HepG2 (cell line): ENCODE data around the gene TMEM86B. TPM values are rescaled to one million over a fixed set of nuclear protein-coding genes. Genes with fewer than 3 reads are reported as not detected.
A peak's percentile ranks its signal among the peaks of the same experiment; 100 is the strongest.

Experiments used
- IRX3 ChIP-seq: sonication (generic); formaldehyde crosslinking; IDR thresholded peaks from 2 replicates; pipeline ENCODE4 v1.8.1; 2023; ENCODE audit warnings: mild to moderate bottlenecking, low read depth, missing genetic modification reagents, borderline replicate concordance
- KDM1A ChIP-seq: IDR thresholded peaks from 2 replicates; pipeline ENCODE4 v1.6.1; 2016; ENCODE audit warnings: missing compliant biosample characterization
- KDM4B ChIP-seq: sonication (generic); formaldehyde crosslinking; IDR thresholded peaks from 2 replicates; pipeline ENCODE4 v1.4.0; 2020; ENCODE audit warnings: missing genetic modification reagents
- NFYC ChIP-seq: IDR thresholded peaks from 2 replicates; pipeline ENCODE4 v1.6.1; 2016; ENCODE audit warnings: missing genetic modification reagents, missing compliant biosample characterization
- NKX3-1 ChIP-seq: sonication (generic); formaldehyde crosslinking; IDR thresholded peaks from 2 replicates; pipeline ENCODE4 v1.5.0; 2020; ENCODE audit warnings: missing genetic modification reagents
- SOX5 ChIP-seq: IDR thresholded peaks from 2 replicates; pipeline ENCODE4 v1.6.1; 2016; ENCODE audit warnings: borderline replicate concordance
- SRSF4 ChIP-seq: fragments of 200-400 bp; formaldehyde crosslinking; IDR thresholded peaks from one replicate; pipeline ENCODE4 v1.6.1; 2018; ENCODE audit warnings: mild to moderate bottlenecking, low read depth, low read length, moderate library complexity; ENCODE audit not compliant: poor library complexity, severe bottlenecking
- WIZ ChIP-seq: sonication (generic); formaldehyde crosslinking; IDR thresholded peaks from 2 replicates; pipeline ENCODE4 v1.5.1; 2020; ENCODE audit warnings: mild to moderate bottlenecking, missing genetic modification reagents
- ZEB1 ChIP-seq: IDR thresholded peaks from 2 replicates; pipeline ENCODE4 v1.6.1; 2012; ENCODE audit warnings: mild to moderate bottlenecking, low read depth, inconsistent platforms; ENCODE audit not compliant: insufficient replicate concordance
- ZFP82 ChIP-seq: sonication (generic); formaldehyde crosslinking; IDR thresholded peaks from 2 replicates; pipeline ENCODE4 v1.5.1; 2020; ENCODE audit warnings: mild to moderate bottlenecking, missing genetic modification reagents, borderline replicate concordance
- ZNF12 ChIP-seq: sonication (generic); formaldehyde crosslinking; IDR thresholded peaks from 2 replicates; pipeline ENCODE4 v1.5.0; 2020; ENCODE audit warnings: missing genetic modification reagents
- ZNF552 ChIP-seq: sonication (generic); formaldehyde crosslinking; IDR thresholded peaks from 2 replicates; pipeline ENCODE4 v1.9.0; 2022; ENCODE audit warnings: missing genetic modification reagents, mild to moderate bottlenecking, borderline replicate concordance
- ZNF747 ChIP-seq: sonication (generic); formaldehyde crosslinking; IDR thresholded peaks from 2 replicates; pipeline ENCODE4 v1.8.1; 2023; ENCODE audit warnings: missing genetic modification reagents, mild to moderate bottlenecking, borderline replicate concordance
- ZNF816 ChIP-seq: sonication (generic); formaldehyde crosslinking; IDR thresholded peaks from 2 replicates; pipeline ENCODE4 v1.8.0; 2022; ENCODE audit warnings: missing genetic modification reagents, mild to moderate bottlenecking, borderline replicate concordance
- ZNF883 ChIP-seq: sonication (generic); formaldehyde crosslinking; IDR thresholded peaks from 2 replicates; pipeline ENCODE4 v1.5.1; 2020; ENCODE audit warnings: mild to moderate bottlenecking, missing genetic modification reagents; ENCODE audit errors: not compliant biosample characterization
- polyA plus RNA-seq, 8 experiments: library from polyadenylated mRNA; depleted of rRNA in 3 of 8; stranded (reverse) in 7 of 8; unstranded in 1 of 8; fragments of >200 nt; fragmentation: Illumina TruSeq in 4 of 8; extraction: Trizol in 4 of 8; gene quantifications; 2 replicates each; pipeline versions ENCODE4 v1.2.1 to v1.2.3, GENCODE V29; 2011 to 2016; ENCODE audit warnings: low read depth in 4 of 8, missing spikeins in 1 of 8, mixed read lengths in 1 of 8; ENCODE audit not compliant: insufficient read depth in 1 of 8
- total RNA-seq, 5 experiments: library from RNA; depleted of rRNA; stranded (reverse); fragments of >200 nt; fragmentation: Illumina TruSeq; extraction: Trizol; gene quantifications; 2 replicates each; pipeline ENCODE4 v1.2.3, GENCODE V29; 2016; ENCODE audit warnings: low read depth in 1 of 5
- TF ChIP-seq, protein P1 (sequence below): sonication (generic); formaldehyde crosslinking; IDR thresholded peaks from 2 replicates; pipeline ENCODE4 v1.4.0; 2020; ENCODE audit warnings: low read depth, missing genetic modification reagents
- TF ChIP-seq, protein P2 (sequence below): sonication (generic); formaldehyde crosslinking; conservative IDR thresholded peaks from 2 replicates; pipeline ENCODE4 v1.8.0; 2022; ENCODE audit warnings: missing genetic modification reagents
- TF ChIP-seq, protein P3 (sequence below): IDR thresholded peaks from 2 replicates; pipeline ENCODE4 v1.6.1; 2016; ENCODE audit warnings: missing compliant biosample characterization, missing genetic modification reagents, borderline replicate concordance
- TF ChIP-seq, protein P4 (sequence below): sonication (generic); formaldehyde crosslinking; IDR thresholded peaks from 2 replicates; pipeline ENCODE4 v1.5.1; 2020; ENCODE audit warnings: missing genetic modification reagents, mild to moderate bottlenecking, borderline replicate concordance
- TF ChIP-seq, protein P5 (sequence below): IDR thresholded peaks from 2 replicates; pipeline ENCODE4 v1.6.1; 2016; ENCODE audit warnings: mild to moderate bottlenecking

The TMEM86B gene
- total and polyA plus RNA-seq, 2 of the 13 experiments (the other 11 are each of a cell fraction or from before 2014, with no cell fraction given), result 7.7 to 9.6 TPM

DNA sequence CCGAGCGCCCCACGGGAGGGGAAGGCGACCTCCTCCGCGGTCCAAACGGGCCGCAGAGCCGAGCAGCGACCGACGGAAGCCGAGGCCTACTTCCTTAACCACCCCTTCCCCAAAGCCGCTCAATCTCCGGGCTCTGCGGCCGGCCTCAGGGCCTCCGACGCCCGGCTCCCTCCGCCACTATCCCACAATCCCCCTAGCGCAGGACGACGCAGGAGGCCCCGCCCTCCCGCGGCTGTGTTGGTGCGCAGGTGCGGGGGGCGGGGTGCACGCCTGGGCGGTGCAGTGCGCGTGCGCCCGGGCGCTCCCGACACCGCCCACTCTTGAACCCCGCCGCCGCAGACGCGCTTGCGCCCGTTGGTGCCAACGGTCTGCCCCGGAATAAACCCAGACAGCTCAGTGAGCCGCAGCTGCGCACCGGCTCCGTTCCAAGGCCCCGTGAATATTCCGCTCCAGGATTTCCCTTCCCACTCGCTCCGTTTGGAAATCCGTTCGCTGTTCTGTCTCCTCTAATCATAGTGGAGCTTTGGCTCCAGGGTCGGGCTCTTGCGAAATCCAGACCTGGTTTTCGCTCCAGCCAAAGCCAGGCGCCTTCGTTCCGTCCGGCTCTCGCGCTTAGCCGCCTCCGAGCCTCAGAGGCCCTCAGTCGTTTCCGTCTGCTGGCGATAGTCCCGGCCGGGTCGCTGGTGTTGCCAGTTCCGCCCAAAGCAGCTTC, 30.4 kb upstream of the TMEM86B start, which contains the start of gene PPP6R1 (continued):
- TF ChIP-seq SRSF4 (peak; percentile 50), SOX5 (peak; percentile 64; the same call in 1 of the 2 replicates), ZNF883 (CRISPR knock-in tag) (peak; percentile 22), WIZ (CRISPR knock-in tag) (no peak), NFYC (CRISPR knock-in tag) (peak; percentile 54), ZNF552 (CRISPR knock-in tag) (peak; percentile 40; the same call in 1 of the 2 replicates), ZNF816 (CRISPR knock-in tag) (no peak; the same call in 1 of the 2 replicates), KDM1A (CRISPR knock-in tag) (no peak), KDM4B (CRISPR knock-in tag) (no peak), NKX3-1 (CRISPR knock-in tag) (no peak; the same call in 1 of the 2 replicates), ZNF12 (CRISPR knock-in tag) (peak; percentile 69; the same call in 1 of the 2 replicates), ZEB1 (peak; percentile 83), IRX3 (CRISPR knock-in tag) (no peak), ZFP82 (CRISPR knock-in tag) (no peak), ZNF747 (CRISPR knock-in tag) (no peak)
- TF ChIP-seq, protein P1, sequence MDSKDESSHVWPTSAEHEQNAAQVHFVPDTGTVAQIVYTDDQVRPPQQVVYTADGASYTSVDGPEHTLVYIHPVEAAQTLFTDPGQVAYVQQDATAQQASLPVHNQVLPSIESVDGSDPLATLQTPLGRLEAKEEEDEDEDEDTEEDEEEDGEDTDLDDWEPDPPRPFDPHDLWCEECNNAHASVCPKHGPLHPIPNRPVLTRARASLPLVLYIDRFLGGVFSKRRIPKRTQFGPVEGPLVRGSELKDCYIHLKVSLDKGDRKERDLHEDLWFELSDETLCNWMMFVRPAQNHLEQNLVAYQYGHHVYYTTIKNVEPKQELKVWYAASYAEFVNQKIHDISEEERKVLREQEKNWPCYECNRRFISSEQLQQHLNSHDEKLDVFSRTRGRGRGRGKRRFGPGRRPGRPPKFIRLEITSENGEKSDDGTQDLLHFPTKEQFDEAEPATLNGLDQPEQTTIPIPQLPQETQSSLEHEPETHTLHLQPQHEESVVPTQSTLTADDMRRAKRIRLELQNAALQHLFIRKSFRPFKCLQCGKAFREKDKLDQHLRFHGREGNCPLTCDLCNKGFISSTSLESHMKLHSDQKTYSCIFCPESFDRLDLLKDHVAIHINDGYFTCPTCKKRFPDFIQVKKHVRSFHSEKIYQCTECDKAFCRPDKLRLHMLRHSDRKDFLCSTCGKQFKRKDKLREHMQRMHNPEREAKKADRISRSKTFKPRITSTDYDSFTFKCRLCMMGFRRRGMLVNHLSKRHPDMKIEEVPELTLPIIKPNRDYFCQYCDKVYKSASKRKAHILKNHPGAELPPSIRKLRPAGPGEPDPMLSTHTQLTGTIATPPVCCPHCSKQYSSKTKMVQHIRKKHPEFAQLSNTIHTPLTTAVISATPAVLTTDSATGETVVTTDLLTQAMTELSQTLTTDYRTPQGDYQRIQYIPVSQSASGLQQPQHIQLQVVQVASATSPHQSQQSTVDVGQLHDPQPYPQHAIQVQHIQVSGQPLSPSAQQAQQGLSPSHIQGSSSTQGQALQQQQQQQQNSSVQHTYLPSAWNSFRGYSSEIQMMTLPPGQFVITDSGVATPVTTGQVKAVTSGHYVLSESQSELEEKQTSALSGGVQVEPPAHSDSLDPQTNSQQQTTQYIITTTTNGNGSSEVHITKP, result peak; percentile 86; the same call in 1 of the 2 replicates
- TF ChIP-seq, protein P2, sequence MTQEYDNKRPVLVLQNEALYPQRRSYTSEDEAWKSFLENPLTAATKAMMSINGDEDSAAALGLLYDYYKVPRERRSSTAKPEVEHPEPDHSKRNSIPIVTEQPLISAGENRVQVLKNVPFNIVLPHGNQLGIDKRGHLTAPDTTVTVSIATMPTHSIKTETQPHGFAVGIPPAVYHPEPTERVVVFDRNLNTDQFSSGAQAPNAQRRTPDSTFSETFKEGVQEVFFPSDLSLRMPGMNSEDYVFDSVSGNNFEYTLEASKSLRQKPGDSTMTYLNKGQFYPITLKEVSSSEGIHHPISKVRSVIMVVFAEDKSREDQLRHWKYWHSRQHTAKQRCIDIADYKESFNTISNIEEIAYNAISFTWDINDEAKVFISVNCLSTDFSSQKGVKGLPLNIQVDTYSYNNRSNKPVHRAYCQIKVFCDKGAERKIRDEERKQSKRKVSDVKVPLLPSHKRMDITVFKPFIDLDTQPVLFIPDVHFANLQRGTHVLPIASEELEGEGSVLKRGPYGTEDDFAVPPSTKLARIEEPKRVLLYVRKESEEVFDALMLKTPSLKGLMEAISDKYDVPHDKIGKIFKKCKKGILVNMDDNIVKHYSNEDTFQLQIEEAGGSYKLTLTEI (CRISPR knock-in tag), result no peak
- TF ChIP-seq, protein P3, sequence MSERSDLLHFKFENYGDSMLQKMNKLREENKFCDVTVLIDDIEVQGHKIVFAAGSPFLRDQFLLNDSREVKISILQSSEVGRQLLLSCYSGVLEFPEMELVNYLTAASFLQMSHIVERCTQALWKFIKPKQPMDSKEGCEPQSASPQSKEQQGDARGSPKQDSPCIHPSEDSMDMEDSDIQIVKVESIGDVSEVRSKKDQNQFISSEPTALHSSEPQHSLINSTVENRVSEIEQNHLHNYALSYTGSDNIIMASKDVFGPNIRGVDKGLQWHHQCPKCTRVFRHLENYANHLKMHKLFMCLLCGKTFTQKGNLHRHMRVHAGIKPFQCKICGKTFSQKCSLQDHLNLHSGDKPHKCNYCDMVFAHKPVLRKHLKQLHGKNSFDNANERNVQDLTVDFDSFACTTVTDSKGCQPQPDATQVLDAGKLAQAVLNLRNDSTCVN (CRISPR knock-in tag), result no peak
- TF ChIP-seq, protein P4, sequence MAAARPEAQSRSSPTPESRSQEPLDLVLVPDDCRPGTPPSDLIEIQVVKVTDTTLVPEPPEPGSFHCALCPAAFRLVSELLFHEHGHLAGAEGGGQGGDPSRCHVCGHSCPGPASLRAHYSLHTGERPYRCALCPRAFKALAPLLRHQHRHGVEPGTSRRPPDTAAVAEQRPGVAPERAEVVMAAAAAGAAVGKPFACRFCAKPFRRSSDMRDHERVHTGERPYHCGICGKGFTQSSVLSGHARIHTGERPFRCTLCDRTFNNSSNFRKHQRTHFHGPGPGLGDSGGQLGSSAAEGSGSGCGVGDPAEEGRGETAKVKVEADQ (CRISPR knock-in tag), result no peak
- TF ChIP-seq, protein P5, sequence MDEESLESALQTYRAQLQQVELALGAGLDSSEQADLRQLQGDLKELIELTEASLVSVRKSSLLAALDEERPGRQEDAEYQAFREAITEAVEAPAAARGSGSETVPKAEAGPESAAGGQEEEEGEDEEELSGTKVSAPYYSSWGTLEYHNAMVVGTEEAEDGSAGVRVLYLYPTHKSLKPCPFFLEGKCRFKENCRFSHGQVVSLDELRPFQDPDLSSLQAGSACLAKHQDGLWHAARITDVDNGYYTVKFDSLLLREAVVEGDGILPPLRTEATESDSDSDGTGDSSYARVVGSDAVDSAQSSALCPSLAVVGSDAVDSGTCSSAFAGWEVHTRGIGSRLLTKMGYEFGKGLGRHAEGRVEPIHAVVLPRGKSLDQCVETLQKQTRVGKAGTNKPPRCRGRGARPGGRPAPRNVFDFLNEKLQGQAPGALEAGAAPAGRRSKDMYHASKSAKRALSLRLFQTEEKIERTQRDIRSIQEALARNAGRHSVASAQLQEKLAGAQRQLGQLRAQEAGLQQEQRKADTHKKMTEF (CRISPR knock-in tag), result peak; percentile 99
